Coronary artery (tissue), 2 donors: ENCODE measurements around the gene GRIN2A.

Experiments used
- DNase-seq: peaks from one replicate; pipeline ENCODE4 v3.0.0-alpha.2; 2017; ENCODE audit warnings: low spot score
- H3K27ac ChIP-seq, 2 donors: fragments of 200-600 bp; sonication (generic); one replicate each; pipeline ENCODE4 v1.5.1; 2016 to 2019
- H3K4me3 ChIP-seq: fragments of 200-600 bp; sonication (generic); 2 replicates; pipeline ENCODE4 v1.5.1; 2016; ENCODE audit warnings: mild to moderate bottlenecking, moderate library complexity
- TF ChIP-seq, protein P1 (sequence below): fragments of 200-600 bp; sonication (generic); IDR thresholded peaks from one replicate; pipeline ENCODE4 v1.5.1; 2019; ENCODE audit warnings: antibody characterized with exemption

GRIN2A gene

DNA sequence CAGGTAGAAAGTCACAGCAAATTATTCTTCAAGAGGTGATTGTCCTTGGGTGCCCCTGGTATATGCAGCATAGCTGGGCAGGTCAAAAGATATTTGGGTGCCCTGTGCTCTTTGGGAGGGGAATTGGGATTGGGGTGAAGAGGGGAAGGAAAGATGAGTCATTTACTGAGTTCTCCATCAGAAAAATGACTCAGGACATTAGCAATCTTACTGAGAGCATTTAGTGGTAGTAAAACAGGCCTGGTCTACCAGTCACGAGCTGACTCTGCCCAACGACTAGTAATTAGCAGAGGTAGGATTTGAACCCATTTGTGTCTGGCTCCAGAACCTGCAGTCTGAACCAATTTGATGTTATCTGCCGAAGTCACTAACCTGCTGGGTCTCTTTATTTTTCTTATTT, 6.0 kb upstream of the GRIN2A start:
- TF ChIP-seq, protein P1, sequence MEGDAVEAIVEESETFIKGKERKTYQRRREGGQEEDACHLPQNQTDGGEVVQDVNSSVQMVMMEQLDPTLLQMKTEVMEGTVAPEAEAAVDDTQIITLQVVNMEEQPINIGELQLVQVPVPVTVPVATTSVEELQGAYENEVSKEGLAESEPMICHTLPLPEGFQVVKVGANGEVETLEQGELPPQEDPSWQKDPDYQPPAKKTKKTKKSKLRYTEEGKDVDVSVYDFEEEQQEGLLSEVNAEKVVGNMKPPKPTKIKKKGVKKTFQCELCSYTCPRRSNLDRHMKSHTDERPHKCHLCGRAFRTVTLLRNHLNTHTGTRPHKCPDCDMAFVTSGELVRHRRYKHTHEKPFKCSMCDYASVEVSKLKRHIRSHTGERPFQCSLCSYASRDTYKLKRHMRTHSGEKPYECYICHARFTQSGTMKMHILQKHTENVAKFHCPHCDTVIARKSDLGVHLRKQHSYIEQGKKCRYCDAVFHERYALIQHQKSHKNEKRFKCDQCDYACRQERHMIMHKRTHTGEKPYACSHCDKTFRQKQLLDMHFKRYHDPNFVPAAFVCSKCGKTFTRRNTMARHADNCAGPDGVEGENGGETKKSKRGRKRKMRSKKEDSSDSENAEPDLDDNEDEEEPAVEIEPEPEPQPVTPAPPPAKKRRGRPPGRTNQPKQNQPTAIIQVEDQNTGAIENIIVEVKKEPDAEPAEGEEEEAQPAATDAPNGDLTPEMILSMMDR: no peak
- Histone ChIP-seq H3K27ac (no peak overlapping the region), H3K4me3 (no peak overlapping the region)
- no peak for DNase-seq

DNA sequence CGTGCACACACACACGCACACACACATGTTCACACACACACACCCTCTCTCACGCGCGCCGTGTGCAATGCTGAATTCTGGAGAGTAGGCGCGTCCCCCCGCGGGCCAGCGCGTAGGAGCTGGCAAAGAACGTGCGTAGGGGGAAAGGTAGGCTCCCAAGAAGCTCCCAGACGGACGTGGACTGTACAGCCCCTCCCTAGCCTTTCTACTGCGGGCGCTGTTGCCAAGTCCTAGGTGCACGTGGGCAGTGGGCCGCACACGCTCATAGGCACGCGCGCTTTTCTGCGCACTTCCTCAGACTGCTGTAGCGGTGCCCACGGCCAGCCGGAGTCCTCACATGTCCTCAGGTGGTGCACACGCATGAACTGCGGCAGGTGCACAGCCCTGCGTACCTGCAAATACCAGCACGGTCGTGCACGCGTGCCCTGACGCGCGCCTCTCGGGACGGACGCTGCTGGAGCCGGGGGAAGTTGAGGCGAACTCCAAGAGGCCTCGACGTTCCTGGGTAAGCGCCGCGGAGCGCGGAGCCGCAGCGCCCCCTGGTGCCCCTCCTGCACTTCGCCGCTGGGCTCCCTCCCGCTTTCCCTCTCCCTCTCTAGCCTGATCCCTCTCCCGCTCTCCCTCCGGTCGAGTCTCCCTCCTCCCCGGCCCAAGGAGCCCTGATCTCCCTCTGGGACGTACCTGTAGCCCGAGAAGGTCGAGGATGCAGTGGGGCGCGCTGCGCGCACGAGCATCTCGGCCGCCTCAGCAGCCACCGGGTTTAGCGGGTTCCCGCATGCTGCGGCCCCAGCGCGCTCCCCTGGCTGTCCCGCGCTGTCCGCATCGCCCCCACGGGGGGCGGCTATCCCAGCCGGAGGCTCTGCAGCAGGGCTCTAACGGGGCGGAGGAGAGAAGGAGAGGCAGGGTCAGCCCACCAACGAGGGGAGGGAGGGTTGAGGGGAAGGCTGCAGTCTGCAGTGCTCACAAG, 749 bp downstream of the GRIN2A start:
- no peak for DNase-seq
- TF ChIP-seq, protein P1: peak; percentile 88
- Histone ChIP-seq H3K27ac (no peak overlapping the region), H3K4me3 (peak overlapping the region; percentile 61)

DNA sequence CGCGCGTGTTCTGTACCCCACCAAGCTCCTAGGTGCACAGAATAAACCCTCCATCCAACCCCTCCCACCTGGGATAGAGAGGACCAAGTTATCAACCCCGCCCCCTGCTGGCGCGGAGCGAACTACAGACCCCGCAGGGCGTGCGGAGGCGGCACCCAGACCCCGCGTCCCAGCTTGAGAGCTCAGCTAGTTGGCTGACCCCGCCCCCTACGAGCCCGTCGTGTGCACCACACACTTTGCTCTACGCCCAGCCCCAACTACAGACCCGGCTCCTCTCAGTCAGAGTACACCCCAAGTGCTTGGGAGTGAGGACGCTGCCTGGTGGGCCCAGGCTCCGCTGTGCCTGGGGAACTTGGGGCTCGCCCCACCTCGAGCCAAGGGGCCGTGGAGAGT, 1.5 kb downstream of the GRIN2A start:
- peak overlapping the region; percentile 61 for H3K4me3 ChIP-seq
- no peak overlapping the region for H3K27ac ChIP-seq
- DNase-seq: no peak
- TF ChIP-seq, protein P1: no peak

DNA sequence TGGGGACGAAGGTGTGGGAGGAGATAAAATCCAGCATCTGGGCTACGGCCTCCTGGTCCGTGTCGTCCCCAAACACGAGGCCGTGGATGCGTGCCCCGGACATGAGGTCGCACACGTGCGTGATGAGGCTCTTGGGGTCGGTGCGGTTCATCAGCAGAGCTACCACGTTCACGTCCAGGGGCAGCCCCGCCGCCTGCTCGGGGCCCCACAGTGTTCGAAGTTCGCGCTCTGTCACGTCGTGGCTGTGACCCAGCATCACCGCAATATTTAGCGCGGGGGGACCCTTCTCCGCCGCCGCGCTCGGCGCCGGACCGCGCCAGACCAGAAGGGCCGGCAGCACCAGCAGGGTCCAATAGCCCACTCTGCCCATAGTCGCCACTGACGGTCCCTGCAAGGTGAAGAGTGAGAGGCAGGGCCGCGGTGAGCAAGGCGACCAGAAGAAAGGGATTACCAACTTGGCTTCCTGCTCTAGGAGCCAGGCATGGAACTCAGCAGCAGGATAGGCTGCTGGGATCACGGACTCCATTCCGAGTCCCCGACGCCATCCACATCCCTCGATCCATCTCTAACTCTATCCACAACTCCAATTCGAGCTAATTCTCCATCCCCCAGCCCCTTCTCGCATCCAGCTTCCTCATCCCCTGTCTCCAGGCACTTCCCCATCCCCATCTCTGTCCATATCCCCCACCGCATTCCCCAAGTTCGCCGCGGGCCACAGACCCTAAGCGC, 2.0 kb downstream of the GRIN2A start:
- H3K4me3 ChIP-seq: no peak overlapping the region
- TF ChIP-seq, protein P1: no peak
- no peak for DNase-seq
- no peak overlapping the region for H3K27ac ChIP-seq

DNA sequence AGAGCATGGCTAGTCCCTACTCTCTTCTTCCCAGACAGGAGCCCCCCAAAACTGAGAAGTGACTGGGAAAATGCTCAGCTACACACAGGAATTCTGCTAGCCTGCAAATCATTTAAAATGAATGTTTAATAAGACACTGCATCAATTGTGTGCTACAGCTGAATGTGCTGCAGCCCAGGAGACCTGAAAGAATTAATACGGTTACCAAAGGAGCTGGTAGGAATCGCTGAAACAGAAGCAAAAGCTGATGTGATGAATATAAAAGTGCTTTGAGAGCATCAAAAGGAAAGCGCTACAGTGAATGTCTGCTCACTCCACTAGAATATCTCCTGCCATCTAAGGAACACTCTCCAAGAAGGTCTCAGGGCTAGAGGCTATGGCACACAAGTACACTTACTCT, 3.7 kb downstream of the GRIN2A start:
- TF ChIP-seq, protein P1: no peak

DNA sequence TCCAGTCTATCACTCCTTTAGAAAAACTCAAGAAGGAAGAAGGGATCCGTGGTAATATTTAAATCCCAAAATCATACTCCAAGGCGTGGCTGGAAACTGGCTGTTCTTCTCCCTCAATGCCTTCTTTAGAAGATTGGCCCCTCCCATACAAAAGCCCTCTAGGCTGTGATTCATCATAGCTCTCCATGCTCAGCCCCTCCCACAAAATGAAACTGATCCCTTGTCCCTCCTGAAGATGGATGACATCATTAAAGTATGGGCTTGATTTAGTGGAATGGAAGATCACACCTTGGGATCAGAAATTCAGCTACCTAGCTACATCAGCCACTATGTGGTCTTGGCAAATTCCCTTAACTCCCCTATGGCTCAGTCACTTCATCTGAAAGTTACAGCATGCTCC, 4.1 kb downstream of the GRIN2A start:
- TF ChIP-seq, protein P1: no peak
- no peak for DNase-seq
- H3K4me3 ChIP-seq: no peak overlapping the region

More for the DNA sequence above, 3.7 kb downstream of the GRIN2A start:
- no peak for DNase-seq
- Histone ChIP-seq H3K27ac (no peak overlapping the region), H3K4me3 (no peak overlapping the region)

More for the DNA sequence above, 4.1 kb downstream of the GRIN2A start:
- H3K27ac ChIP-seq: no peak overlapping the region
